Neural cell (in vitro differentiated cells): ENCODE measurements around the gene B3GALT6. TPM values are rescaled to one million over a fixed set of nuclear protein-coding genes. Genes with fewer than 3 reads are reported as not detected.

Source experiments
- H2AFZ ChIP-seq: fragments of 200-600, 300-800 bp; sonication (generic), shearing (Covaris generic); 2 replicates; pipeline ENCODE4 v1.6.0; 2014; ENCODE audit warnings: low read depth, mild to moderate bottlenecking, antibody characterized with exemption, low read length, moderate library complexity
- H3F3A ChIP-seq: fragments of 200-600 bp; shearing (Covaris generic); 2 replicates; pipeline ENCODE4 v1.6.1; 2016; ENCODE audit warnings: mild to moderate bottlenecking, moderate library complexity, mixed read lengths, antibody characterized with exemption, low read length; ENCODE audit not compliant: insufficient read depth, poor library complexity, severe bottlenecking
- H3K27ac ChIP-seq: fragments of 200-600, 300-800 bp; sonication (generic), shearing (Covaris generic); 2 replicates; pipeline ENCODE4 v1.5.1; 2014; ENCODE audit warnings: mild to moderate bottlenecking, low read length, moderate library complexity
- H3K27me3 ChIP-seq: fragments of 300-800, 200-600 bp; sonication (generic), shearing (Covaris generic); 2 replicates; pipeline ENCODE4 v1.6.0; 2014; ENCODE audit warnings: mild to moderate bottlenecking, low read depth, low read length, moderate library complexity; ENCODE audit not compliant: insufficient read depth
- H3K36me3 ChIP-seq: fragments of 300-800, 200-600 bp; sonication (generic), shearing (Covaris generic); 2 replicates; pipeline ENCODE4 v1.5.1; 2014; ENCODE audit warnings: mild to moderate bottlenecking, antibody characterized with exemption, low read length, moderate library complexity; ENCODE audit not compliant: insufficient read depth
- H3K4me2 ChIP-seq: fragments of 300-800, 200-600 bp; sonication (generic), shearing (Covaris generic); 2 replicates; pipeline ENCODE4 v1.6.0; 2014; ENCODE audit warnings: mild to moderate bottlenecking, low read length
- H3K4me3 ChIP-seq: fragments of 300-800, 200-600 bp; sonication (generic), shearing (Covaris generic); 2 replicates; pipeline ENCODE4 v1.5.1; 2014; ENCODE audit warnings: mild to moderate bottlenecking, low read length, moderate library complexity
- H3K79me2 ChIP-seq: fragments of 200-600 bp; shearing (Covaris generic); replicated peaks from 2 replicates; pipeline ENCODE4 v1.6.0; 2014; ENCODE audit warnings: mild to moderate bottlenecking, low read length, moderate library complexity; ENCODE audit not compliant: insufficient read depth
- H3K9ac ChIP-seq: fragments of 300-800, 200-600 bp; sonication (generic), shearing (Covaris generic); 2 replicates; pipeline ENCODE4 v1.6.1; 2016; ENCODE audit warnings: mild to moderate bottlenecking, low read length, mixed read lengths
- H3K9me2 ChIP-seq: fragments of 200-600 bp; shearing (Covaris generic); 2 replicates; pipeline ENCODE4 v1.6.1; 2016; ENCODE audit warnings: mild to moderate bottlenecking, low read length, mixed read lengths; ENCODE audit not compliant: insufficient read depth
- H3K9me3 ChIP-seq: fragments of 200-600, 300-800 bp; sonication (generic), shearing (Covaris generic); 2 replicates; pipeline ENCODE4 v1.6.1; 2016; ENCODE audit warnings: mild to moderate bottlenecking, mixed run types, low read length, moderate library complexity, mixed read lengths
- H4K20me1 ChIP-seq: fragments of 200-600 bp; shearing (Covaris generic); 2 replicates; pipeline ENCODE4 v1.6.1; 2016; ENCODE audit warnings: mild to moderate bottlenecking, mixed run types; ENCODE audit not compliant: insufficient read depth
- CTCF ChIP-seq: fragments of 450-650 bp; IDR thresholded peaks from 2 replicates; pipeline ENCODE4 v1.5.1; 2014; ENCODE audit warnings: antibody characterized with exemption, mild to moderate bottlenecking, moderate library complexity; ENCODE audit not compliant: poor library complexity, severe bottlenecking
- EP300 ChIP-seq: fragments of 450-650 bp; conservative IDR thresholded peaks from 2 replicates; pipeline ENCODE4 v1.6.1; 2014; ENCODE audit warnings: antibody characterized with exemption, mild to moderate bottlenecking, moderate library complexity; ENCODE audit not compliant: poor library complexity, severe bottlenecking
- EZH2 ChIP-seq: fragments of 200-600, 300-800 bp; shearing (Covaris generic), sonication (generic); IDR thresholded peaks from 2 replicates; pipeline ENCODE4 v1.6.1; 2014; ENCODE audit warnings: antibody characterized with exemption, low read length, borderline replicate concordance, mild to moderate bottlenecking; ENCODE audit not compliant: insufficient read depth, poor library complexity, severe bottlenecking
- MXI1 ChIP-seq: fragments of 450-650 bp; conservative IDR thresholded peaks from 2 replicates; pipeline ENCODE4 v1.6.1; 2014; ENCODE audit warnings: antibody characterized with exemption, mild to moderate bottlenecking; ENCODE audit not compliant: poor library complexity, severe bottlenecking
- POLR2AphosphoS5 ChIP-seq: IDR thresholded peaks from 2 replicates; pipeline ENCODE4 v1.6.1; 2012
- RAD21 ChIP-seq: fragments of 450-650 bp; conservative IDR thresholded peaks from 2 replicates; pipeline ENCODE4 v1.6.1; 2014; ENCODE audit warnings: antibody characterized with exemption, mild to moderate bottlenecking, moderate library complexity
- REST ChIP-seq: IDR thresholded peaks from 2 replicates; pipeline ENCODE4 v1.6.1; 2012; ENCODE audit warnings: borderline replicate concordance
- SMC3 ChIP-seq: fragments of 450-650 bp; conservative IDR thresholded peaks from 2 replicates; pipeline ENCODE4 v1.6.1; 2014; ENCODE audit warnings: antibody characterized with exemption, mild to moderate bottlenecking, moderate library complexity; ENCODE audit not compliant: poor library complexity
- TAF1 ChIP-seq: IDR thresholded peaks from 2 replicates; pipeline ENCODE4 v1.6.1; 2012; ENCODE audit warnings: low read depth
- polyA plus RNA-seq: library from polyadenylated mRNA; depleted of rRNA; stranded (reverse); fragments of >200 nt; gene quantifications from 2 replicates; pipeline ENCODE4 v1.2.3, GENCODE V29; 2014

Gene B3GALT6
- polyA plus RNA-seq, 1 donor from 2014 or later = 46.5 TPM

GRCh38 chr1:1189111-1189510, 42.9 kb upstream of the B3GALT6 start:
- H3K9me3 ChIP-seq = no peaks in the 10 kb centered on the region

GRCh38 chr1:1191734-1192133, 40.3 kb upstream of the B3GALT6 start:
- Histone ChIP-seq H3K27ac (no peak overlapping the region), H4K20me1 (no peaks in the 10 kb centered on the region), H3K27me3 (no peaks in the 10 kb centered on the region), H2AFZ (no peak overlapping the region), H3F3A (no peaks in the 10 kb centered on the region), H3K9me2 (no peaks in the 10 kb centered on the region), H3K4me2 (no peak overlapping the region), H3K79me2 (no peaks in the 10 kb centered on the region), H3K36me3 (no peaks in the 10 kb centered on the region), H3K4me3 (no peak overlapping the region), H3K9me3 (no peaks in the 10 kb centered on the region), H3K9ac (no peak overlapping the region)
- TF ChIP-seq CTCF = no peak
- TF ChIP-seq RAD21 = no peak
- no peak for TF ChIP-seq MXI1

More at GRCh38 chr1:1189111-1189510, 42.9 kb upstream of the B3GALT6 start:
- Histone ChIP-seq H3K79me2 (no peaks in the 10 kb centered on the region), H3K4me3 (no peak overlapping the region), H3K36me3 (no peaks in the 10 kb centered on the region), H3K27me3 (no peaks in the 10 kb centered on the region), H4K20me1 (no peaks in the 10 kb centered on the region), H3K9me2 (no peaks in the 10 kb centered on the region), H3K27ac (no peak overlapping the region), H3K9ac (no peak overlapping the region), H2AFZ (no peak overlapping the region), H3K4me2 (no peak overlapping the region), H3F3A (no peaks in the 10 kb centered on the region)
- no peak for TF ChIP-seq SMC3
- TF ChIP-seq REST = no peak
- no peak for TF ChIP-seq TAF1
- no peak for TF ChIP-seq POLR2AphosphoS5
- TF ChIP-seq CTCF = no peak
- TF ChIP-seq EP300 = no peak
- no peak for TF ChIP-seq RAD21
- TF ChIP-seq MXI1 = no peak
- no peak for TF ChIP-seq EZH2
